Activated CD4-positive, alpha-beta T cell treated with anti-CD3 and anti-CD28 coated beads, Interleukin-2, amount 50 U/mL, for 24 hours (primary cell): ENCODE results near the gene TCEAL3.
"Not testable (repeated sequence)": the region's sequence is repeated elsewhere in the genome, so short reads cannot be mapped to it uniquely, and the experiment has no call there.

Experiments
- DNase-seq, 2 donors: peaks; one replicate each; pipeline ENCODE4 v3.0.0-alpha.2; 2020; ENCODE audit warnings: low read depth in 1 of 2, low spot score in 1 of 2

Gene TCEAL3, protein sequence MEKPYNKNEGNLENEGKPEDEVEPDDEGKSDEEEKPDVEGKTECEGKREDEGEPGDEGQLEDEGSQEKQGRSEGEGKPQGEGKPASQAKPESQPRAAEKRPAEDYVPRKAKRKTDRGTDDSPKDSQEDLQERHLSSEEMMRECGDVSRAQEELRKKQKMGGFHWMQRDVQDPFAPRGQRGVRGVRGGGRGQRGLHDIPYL

DNA sequence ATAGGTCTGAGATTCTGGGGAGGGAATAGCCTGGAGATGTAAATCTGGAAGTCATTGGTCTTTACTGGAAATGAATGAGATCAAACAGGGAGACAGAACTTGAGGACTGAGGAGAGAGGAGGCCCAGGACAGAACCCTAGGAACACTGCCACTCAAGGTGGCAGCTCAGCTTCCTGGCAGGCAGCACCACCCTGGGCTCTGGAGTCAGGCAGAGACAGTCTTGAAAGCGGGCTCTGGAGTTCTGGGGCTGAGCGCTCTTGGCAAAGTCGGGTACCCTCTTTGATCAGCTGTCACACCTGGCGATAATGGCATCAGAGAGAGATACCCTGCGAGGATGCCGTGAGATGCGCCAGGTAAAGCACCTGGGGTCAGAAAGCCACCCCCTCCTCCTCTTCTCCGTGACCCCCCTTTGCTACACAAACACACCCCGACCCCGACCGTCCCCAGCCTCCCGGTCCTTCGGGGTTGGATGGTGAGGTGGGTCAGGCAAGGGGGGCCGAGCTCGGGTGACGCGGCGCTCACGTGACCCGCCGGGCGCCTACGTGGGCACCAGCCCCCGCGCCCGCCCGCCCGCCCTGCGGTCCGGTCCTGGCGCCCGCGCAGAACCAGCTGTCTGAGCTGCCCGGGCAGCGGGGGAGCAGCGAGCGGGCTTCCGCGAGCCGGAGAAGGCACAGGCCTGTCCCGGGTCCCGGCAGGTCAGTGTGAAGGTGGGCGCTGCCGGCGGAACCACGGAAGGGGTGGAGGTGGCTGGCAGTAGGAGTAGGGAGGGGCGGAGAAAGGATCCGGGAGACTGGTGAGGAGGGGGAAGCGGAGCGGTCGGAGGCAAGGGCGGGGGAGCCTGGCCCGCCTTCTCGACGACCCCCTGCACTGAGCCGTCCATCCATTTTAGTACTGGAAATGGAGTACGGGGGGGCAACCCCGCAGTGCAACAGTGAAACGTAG is at the start of gene TCEAL3:
TSS of gene TCEAL3 (plus strand) at position 600 of the 942 bp plus-strand sequence. CDS start 1,102 bp downstream, outside the sequence.
- DNase-seq, result no peak

DNA sequence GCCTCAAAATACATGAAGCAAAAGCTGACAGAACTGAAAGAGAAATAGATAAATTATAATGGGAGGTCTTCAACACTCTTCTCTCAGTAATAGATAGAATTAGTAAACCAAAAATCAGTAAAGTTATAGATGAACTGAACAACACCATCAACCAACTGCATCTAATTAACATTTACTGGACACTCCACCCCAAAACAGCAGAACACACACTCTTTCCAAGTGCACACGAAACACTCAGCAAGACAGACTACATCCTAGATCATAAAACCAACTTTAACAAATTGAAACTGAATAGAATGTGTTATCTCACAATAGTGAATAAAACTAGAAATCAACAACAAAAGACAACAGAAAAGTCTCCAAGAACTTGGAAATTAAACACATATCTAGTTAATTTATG is 47.5 kb upstream of the TCEAL3 start:
- no peak for DNase-seq

DNA sequence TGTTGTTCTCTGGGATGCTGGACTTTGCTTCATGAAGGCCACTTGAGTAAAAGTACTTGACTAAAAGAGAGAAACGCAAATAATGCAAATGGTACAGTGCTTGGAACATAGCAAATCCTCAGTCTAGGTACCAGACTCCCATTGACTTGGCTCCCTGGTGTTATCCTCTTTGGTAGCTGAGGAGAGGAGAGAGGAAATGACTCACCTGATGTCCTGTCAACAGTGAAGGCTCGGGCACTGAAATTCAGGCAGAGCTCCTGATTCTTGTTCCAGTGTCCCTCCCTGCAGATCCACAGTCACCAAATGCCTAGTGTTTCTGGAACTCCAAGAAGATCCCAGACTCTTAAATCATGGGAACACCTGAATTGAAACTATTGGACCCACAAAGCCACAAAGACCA is 45.0 kb upstream of the TCEAL3 start:
- no peak for DNase-seq

DNA sequence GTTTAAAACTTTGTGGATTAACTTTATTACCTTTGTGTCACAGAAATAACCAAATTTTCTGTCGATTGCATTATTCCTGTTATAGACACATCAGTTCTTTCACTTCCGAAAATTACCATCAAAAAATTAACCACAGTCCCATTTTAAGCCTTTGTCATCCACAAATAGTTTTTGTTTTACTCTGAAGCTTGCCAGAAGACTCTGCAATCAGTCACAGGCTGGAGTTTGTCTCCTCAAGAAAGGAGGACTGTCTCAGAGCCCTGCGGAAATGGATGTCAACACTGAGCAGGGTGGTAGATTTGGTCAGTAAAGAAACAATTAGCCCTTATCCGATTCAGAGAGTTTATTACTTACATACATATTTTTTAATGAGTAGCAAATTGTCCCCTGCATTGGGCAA is 42.6 kb upstream of the TCEAL3 start:
- no peak for DNase-seq

DNA sequence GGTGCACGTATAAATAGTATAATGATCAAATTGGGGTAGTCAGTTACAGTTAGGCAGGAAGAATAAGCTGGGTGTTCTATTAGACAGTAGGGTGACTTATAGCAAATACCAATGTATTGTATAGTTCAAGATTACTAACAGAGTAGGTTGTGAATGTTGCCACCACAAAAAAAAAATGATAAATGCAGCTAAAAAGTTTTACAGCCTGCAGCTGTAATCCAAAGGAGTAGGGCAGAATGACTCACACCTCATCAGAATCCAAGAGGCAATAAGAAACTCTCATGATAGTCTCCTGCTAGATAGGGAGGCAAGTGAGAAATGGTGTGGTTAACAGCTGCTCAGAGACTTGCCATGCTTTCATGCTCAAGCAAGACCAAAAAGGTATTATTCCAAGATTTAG is 42.0 kb upstream of the TCEAL3 start:
- no peak for DNase-seq

DNA sequence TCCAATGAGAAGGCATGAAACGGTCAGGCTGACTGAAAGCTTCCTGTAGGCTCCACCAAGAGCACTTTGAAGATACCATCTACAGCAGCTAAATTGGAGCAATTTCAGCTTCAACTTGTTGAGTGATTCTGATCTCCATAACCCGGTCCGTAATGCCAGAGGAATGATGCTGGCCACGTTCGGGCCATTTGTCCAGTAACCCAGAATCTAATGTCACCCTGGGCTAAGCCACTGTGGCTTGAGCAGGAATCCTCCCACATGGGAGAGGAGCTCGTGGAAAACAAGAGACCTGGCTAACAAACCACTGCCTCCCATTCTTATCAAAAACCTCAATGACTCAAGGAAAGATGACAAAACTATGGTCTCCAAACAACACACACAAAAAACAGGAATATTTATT is 36.6 kb upstream of the TCEAL3 start:
- DNase-seq, result no peak

DNA sequence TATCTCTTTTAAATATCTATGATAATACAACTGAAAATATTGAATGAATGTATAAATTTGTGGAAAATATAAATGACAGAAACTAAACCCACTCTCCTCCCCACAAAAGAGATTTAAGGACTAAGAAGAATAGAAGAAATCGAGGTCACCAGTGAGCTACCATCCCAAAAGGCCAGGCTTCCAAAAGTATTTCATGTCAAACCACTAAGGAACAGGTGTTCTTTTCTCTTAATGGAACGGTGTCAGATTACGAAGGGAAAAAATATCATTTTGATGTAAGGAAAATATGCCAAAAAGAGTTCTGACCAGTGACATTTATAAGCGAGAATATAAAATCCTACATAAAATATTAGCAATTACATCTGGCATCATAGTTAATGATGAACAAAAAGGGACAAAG is 36.0 kb upstream of the TCEAL3 start:
- DNase-seq, result no peak

DNA sequence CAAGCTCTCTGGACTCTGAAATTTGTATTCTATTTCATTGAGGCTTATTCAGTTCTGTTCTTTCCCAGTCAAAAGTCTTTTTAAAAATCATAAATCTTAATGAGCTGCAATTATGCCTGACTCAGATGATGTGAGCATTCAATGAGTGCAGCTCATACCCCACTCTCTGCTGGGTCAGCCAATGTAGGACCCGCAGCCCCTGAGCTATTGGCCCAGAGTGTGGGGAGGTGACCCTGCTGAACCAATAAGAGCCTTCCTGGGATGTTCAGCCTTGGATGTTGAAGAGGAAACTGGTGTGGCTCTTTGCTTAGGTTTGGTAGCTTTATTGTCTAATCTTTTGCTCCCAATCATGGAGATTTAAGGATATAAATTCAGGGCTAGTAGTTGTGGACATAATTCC is 34.6 kb upstream of the TCEAL3 start:
- DNase-seq, result no peak

DNA sequence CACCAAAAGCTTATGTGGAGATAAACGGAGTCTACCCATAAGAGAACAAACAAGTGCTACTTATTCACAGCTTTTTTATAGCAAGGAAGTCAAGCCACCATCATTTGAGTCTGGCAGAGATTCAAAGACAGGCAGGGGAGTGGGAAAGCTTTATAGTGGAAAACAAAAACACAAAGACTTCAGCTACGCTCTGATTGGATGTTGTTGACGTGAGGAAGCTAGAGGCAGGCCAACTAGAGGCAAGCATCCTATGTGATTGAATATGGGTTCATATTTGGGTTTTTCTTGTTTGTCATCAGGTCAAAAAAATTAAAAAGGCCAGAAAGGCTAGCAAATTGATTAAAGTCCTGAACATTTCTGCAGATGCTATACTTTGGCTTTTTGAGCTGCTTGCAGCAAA is 23.2 kb upstream of the TCEAL3 start:
- DNase-seq, result no peak

DNA sequence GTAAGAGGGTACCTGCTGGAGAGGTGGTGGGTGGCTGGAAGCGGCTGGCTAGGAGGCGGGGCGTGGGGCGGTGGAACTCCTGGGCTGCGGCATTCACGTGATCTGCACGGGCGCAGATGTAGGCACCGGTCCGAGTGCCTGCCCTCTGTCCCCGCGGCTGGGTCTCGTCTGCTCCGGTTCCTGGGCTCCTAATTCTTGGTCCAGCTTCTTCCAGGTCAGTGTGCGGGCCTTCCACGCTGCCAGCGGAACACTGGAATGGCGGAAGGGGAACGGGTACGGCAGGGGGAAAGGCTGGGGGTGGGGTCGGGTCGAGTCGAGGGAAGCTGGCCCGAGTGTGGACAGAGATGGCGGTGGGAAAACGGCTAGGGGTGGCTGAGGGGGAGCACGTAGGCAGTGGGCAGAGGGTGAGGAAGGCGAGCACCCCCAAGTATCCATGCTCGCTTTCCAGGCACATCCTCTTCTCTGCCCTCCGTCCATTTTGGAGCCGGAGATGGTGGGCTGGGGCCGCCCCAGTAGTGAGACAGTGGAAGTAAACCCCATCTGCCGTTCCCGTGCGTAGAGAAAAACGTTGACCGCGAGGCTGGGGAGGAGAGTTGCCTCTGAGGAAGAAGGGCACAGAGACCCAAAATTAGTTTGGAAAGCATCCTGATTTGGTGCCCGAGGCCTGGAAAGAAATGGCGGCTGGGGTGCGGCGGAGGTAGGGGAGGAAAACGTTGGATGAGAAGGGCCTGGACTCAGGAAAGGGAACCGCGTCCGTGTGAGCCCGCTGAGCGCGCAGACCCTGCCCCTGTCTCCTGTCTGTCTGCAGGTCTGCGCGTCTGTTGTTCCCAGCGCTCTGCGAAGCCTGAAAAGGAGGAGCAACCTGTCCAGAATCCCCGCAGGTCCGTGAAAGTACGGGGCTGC is 22.1 kb upstream of the TCEAL3 start, which contains the start of gene TCEAL4:
TSS of gene TCEAL4 (plus strand) at position 105 of the 903 bp plus-strand sequence. CDS start 1,161 bp downstream, outside the sequence.
- no peak for DNase-seq

DNA sequence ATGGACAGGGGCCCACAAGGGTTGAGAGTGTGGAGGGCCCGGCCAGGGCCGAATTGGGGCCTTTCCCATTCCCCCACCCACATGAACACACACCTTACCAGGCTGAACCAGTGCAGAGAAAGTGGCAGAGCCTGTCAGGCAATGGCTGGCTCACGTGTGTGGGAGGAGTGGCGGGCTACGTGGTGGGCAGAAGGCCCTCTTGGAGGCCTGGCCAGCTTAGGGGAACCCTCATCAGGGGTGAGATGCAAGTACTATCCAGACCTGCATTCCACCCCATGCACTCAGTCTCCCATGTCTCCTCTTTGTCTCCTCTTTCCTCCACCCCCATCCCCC is 21.5 kb upstream of the TCEAL3 start:
- DNase-seq, result no peak

DNA sequence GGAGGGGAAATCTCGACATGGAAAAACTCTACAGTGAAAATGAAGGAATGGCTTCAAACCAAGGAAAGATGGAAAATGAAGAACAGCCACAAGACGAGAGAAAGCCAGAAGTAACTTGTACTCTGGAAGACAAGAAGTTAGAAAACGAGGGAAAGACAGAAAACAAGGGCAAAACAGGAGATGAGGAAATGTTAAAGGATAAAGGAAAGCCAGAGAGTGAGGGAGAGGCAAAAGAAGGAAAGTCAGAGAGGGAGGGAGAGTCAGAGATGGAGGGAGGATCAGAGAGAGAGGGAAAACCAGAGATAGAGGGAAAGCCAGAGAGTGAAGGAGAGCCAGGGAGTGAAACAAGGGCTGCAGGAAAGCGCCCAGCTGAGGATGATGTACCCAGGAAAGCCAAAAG is 21.1 kb upstream of the TCEAL3 start:
- DNase-seq, result no peak

DNA sequence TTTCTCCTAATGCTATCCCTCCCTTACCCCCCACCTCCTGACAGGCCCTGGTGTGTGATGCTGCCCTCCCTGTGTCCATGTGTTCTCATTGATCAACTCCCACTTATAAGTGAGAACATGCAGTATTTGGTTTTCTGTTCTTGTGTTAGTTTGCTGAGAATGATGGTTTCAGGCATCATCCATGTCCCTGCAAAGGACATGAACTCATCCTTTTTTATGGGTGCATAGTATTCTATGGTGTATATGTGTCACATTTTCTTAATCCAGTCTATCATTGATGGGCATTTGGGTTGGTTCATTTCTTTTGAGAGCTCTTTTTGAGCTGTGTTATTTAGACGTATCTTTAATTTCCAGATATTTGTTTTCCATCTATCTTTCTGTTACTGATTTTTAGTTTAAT is 15.5 kb upstream of the TCEAL3 start:
- DNase-seq, result not testable (repeated sequence)

DNA sequence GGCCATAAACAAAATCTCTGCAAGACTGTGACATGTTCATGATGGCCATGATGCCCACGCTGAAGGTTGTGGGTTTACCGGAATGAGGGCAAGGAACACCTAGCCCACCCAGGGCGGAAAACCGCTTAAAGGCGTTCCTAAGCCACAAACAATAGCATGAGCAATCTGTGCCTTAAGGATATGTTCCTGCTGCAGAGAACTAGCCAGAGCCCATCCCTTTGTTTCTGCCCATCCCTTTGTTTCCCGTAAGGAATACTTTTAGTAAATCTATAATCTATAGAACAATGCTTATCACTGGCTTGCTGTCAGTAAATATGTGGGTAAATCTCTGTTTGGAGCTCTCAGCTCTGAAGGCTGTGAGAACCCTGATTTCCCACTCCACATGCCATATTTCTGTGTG is 12.6 kb upstream of the TCEAL3 start:
- DNase-seq, result not testable (repeated sequence)

DNA sequence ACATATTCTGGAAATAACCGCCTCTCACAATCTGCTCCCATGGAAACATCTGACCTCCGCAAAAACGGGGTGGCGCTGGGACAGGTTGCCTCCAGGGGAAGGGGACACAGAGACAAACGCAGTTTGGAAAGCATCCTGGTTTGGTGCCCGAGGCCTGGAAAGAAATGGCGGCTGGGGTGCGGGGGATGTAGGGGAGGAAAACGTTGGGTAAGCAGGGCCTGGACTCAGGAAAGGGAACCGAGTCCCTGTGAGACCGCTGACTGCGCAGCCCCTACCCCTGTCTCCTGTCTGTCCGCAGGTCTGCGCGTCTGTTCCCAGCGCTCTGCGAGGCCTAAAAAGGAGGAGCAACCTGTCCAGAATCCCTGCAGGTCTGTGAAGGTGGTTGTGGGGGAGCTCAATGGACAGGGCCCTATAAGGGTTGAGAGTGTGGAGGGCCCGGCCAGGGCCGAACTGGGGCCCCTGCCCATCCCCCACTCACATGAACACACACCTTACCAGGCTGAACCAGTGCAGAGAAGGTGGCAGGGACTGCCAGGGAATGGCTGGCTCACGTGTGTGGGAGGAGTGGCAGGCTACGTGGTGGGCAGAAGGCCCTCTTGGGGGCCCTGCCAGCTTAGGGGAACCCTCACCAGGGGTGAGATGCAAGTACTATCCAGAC is 672 bp downstream of the TCEAL3 start:
- no peak for DNase-seq

DNA sequence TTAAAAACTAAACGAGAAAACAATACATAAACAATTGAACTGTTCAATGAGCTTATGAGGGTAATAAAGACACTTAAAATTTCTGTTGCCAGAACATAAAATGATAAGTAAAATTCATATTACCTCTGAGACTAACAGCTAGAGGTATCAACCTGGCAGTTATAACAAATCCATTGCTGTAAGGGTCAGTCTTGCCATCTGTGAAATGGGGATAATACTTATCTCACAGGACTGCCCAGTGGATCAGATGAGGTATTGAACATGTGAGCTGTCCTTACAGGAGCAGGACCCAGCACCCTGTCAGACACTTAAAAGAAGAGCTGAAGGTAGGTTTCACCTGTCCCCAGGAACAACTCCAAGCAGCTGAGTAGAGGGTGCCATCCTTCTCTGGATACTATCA is 2.5 kb downstream of the TCEAL3 start:
- no peak for DNase-seq

DNA sequence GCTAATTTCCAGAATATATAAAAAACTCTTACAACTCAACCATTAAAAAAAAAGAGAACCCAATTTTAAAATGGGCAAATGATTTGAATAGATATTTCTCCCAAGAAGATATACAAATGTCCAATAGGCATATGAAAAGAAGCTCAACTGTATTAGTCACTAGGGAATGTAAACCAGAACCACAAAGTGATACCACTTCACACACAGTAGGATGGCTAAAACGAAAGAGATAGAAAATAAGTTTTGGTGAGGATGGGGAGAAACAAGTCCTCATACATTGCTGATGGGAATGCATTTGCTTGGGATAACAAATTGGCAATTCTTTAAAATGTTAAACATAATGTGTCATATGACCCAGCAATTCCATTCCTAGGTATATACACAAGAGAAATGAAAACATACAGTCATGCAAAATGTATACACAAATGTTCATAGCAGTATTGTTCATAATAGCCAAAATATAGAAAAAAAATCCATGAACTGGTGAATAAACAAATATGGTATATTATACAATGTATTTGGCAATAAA is 5.7 kb downstream of the TCEAL3 start:
- no peak for DNase-seq

DNA sequence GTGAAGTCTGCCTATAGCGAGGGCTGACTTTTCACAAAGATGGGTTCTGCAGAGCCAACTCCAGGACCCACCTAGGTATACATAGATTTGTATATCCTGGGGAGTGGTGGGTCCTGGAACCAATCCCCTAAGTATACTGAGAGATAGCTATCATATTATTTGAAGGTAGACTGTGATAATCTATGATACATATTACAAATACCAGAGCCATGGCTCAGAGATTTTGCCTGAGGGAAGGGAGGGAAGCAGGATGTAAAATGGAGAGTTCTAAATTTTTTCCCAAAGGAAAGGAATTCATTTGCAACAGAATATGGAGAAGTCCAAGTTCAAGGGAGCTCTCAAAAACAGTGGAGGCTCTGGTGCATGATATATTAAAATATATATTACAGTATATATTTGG is 7.2 kb downstream of the TCEAL3 start:
- no peak for DNase-seq

DNA sequence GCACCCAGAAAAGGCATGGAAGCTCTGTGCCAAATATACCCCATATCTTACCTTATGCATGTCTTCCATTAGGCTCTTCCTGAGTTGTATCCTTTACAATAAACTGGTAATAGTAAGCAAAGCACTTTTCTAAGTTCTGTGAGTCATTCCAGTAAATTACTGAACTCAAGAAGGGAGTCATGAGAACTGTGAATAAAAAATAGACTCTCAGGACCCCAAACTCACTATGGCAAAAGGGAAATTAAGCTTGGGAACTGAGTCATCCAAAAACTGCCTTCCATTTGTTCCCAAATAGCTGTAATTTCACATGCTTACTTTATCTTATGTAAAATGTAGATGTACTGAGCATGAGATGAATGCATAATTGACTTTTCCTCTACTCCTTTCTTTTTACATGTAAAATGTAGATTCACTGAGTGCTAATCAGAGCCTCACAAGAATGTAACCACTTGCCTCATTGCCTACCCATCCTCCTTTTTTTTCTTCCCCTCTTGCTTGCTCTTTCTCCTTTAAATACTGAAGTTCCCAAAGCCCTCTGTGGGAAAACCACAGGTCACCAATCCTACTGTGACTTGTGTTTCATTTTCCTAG is 8.1 kb downstream of the TCEAL3 start:
- no peak for DNase-seq

DNA sequence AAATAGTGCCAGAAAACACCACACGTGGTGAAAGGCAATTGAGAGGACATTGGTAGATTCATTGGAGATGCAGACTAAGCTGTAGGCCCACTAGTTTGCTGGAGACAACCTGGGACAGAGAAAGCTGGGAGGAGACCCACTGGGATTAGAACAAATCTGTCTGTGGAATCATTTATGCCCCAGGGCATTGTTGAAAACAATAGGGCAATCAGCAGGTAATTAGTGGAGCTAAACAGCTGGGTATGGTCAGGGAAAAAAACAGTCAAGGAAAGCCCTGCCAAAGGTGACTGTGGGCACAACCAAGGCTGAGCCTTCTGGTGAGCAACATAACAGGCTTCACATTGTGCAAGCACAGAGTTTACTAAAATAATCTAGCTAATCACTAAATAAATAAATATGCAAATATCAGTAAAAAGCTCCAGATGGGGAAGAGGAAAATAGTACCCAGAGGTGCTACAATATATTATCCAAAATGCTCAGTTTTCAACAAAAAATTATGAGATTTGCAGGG is 9.0 kb downstream of the TCEAL3 start:
- no peak for DNase-seq
